Adrenal gland (tissue), 12 donors: ENCODE results near the gene TBC1D10A. TPM values are rescaled to one million over a fixed set of nuclear protein-coding genes. Genes with fewer than 3 reads are reported as not detected.

Source experiments
- DNase-seq, 7 donors: peaks; one replicate each; pipeline ENCODE4 v3.0.0-alpha.2; 2019 to 2020
- H3K27ac ChIP-seq, 5 donors: fragments of 200-600 bp; sonication (generic) in 4 of 5; 1 replicate in 3 of 5; 2 replicates in 2 of 5; pipeline versions ENCODE4 v1.5.1 to v1.8.0; 2016 to 2020; ENCODE audit warnings: mild to moderate bottlenecking in 1 of 5
- H3K27me3 ChIP-seq: fragments of 200-600 bp; 2 replicates; pipeline ENCODE4 v1.8.0; 2021
- H3K36me3 ChIP-seq, 2 donors: fragments of 200-600 bp; replicated peaks in 1 of 2; 1 replicate in 1 of 2; 2 replicates in 1 of 2; pipeline versions ENCODE4 v1.5.1 to v1.8.0; 2018 to 2022
- H3K4me1 ChIP-seq, 2 donors: fragments of 200-600 bp; replicated peaks in 1 of 2; 1 replicate in 1 of 2; 2 replicates in 1 of 2; pipeline versions ENCODE4 v1.5.1 to v1.8.0; 2018 to 2021
- H3K4me3 ChIP-seq, 4 donors: fragments of 200-600 bp; sonication (generic) in 3 of 4; one replicate each; pipeline ENCODE4 v1.5.1; 2016 to 2018
- H3K9me3 ChIP-seq, 3 donors: fragments of 200-600 bp; sonication (generic) in 1 of 3; replicated peaks in 1 of 3; 1 replicate in 2 of 3; 2 replicates in 1 of 3; pipeline versions ENCODE4 v1.5.1 to v1.8.0; 2016 to 2021
- POLR2A ChIP-seq, 2 donors: fragments of 450-650 bp; IDR thresholded peaks; one replicate each; pipeline ENCODE4 v1.6.1; 2017; ENCODE audit warnings: antibody characterized with exemption in 2 of 2, mild to moderate bottlenecking in 2 of 2, moderate library complexity in 1 of 2
- WGBS, 4 donors: extraction: QIAGEN DNeasy Blood & Tissue Kit in 2 of 4; methylation state at CpG; one replicate each; pipeline versions ENCODE4 v1.1.5 to v1.1.7; 2013 to 2017; 5-methylcytosine and 5-hydroxymethylcytosine counted together
- intact Hi-C, 2 donors: fragments of 100-400 bp; cut with DNase I; formaldehyde crosslinking; loops; one replicate each; pipeline versions ENCODE4 v1.14.1 to v1.15.0; 2022 to 2023
- polyA plus RNA-seq, 3 donors: library from polyadenylated mRNA; stranded (reverse); fragments of 200-250 nt in 2 of 3; fragments of 350-450 nt in 1 of 3; fragmentation: Illumina TruSeq in 1 of 3; extraction: RNeasy Lipid Tissue Mini Kit (QIAGEN cat#74804) in 1 of 3; gene quantifications; one replicate each; pipeline ENCODE4 v1.2.3, GENCODE V29; 2013 to 2014
- total RNA-seq, 9 donors: library from RNA; depleted of rRNA in 4 of 9; stranded (reverse); fragments of >200 nt in 4 of 9; fragments of 120-200 nt in 1 of 9; fragmentation: NEBNext Ultra II Directional in 1 of 9; extraction: Animal tissue kit (Norgen Biotek cat#: 25700) in 1 of 9; gene quantifications; one replicate each; pipeline versions ENCODE4 v1.1.0 to v1.2.4, GENCODE V29; 2013 to 2023
- TF ChIP-seq, protein P1 (sequence below), 6 experiments: fragments of 450-650 bp in 4 of 6; fragments of 200-600 bp in 2 of 6; sonication (generic) in 1 of 6; IDR thresholded peaks; 1 replicate in 5 of 6; 2 replicates in 1 of 6; pipeline versions ENCODE4 v1.5.1 to v1.8.0; 2016 to 2021; ENCODE audit warnings: antibody characterized with exemption in 6 of 6, mild to moderate bottlenecking in 2 of 6, moderate library complexity in 1 of 6
- donor health status: healthy with polysubstance abuse.
- donor health status: Bipolar disorder and iron deficiency.
- donor health status: DM: yes; HTN: yes; CAD: no.
- donor health status: DM: no; HTN: no; CAD: no.
- donor health status: DM: no; HTN: no; CAD: no.
- donor health status: DM: yes; HTN: yes; CAD: no.

The TBC1D10A gene
- total and polyA plus RNA-seq, 12 donors: 11.7 to 55.0 (median 29.6) TPM

DNA sequence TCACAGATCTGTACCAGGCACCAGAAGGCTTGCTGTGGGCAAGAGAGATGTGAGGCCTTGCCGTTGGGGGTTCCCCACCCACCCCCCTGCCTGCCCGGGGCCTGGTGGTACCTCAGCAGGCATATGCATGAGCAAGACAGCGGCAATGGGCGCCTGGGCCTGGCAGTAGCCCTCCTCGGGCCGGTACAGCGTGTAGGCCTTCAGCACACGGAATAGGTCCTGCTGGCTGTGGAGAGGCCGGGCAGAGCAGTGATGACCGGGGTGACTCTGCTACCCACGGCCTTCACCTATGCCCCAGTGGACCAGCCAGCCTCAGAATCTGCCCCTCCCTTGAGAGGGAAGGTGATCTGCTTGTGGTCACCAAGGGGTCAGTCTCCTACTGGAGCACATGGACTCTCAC, 31.9 kb downstream of the TBC1D10A start:
- Histone ChIP-seq H3K27ac (peak overlapping the region in 2 of 5 donors; percentile 17 to 53), H3K4me1 (peaks cover 18 to 28% of the 10 kb centered on the region in 2 donors), H3K36me3 (peaks cover 0 to 81% of the 10 kb centered on the region in 2 donors), H3K27me3 (no peaks in the 10 kb centered on the region), H3K4me3 (no peak overlapping the region), H3K9me3 (no peaks in the 10 kb centered on the region)
- DNase-seq: no peak
- TF ChIP-seq, protein P1, sequence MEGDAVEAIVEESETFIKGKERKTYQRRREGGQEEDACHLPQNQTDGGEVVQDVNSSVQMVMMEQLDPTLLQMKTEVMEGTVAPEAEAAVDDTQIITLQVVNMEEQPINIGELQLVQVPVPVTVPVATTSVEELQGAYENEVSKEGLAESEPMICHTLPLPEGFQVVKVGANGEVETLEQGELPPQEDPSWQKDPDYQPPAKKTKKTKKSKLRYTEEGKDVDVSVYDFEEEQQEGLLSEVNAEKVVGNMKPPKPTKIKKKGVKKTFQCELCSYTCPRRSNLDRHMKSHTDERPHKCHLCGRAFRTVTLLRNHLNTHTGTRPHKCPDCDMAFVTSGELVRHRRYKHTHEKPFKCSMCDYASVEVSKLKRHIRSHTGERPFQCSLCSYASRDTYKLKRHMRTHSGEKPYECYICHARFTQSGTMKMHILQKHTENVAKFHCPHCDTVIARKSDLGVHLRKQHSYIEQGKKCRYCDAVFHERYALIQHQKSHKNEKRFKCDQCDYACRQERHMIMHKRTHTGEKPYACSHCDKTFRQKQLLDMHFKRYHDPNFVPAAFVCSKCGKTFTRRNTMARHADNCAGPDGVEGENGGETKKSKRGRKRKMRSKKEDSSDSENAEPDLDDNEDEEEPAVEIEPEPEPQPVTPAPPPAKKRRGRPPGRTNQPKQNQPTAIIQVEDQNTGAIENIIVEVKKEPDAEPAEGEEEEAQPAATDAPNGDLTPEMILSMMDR (IDR thresholded peaks at IDR 0.05): no peak
- no peak for TF ChIP-seq POLR2A (IDR thresholded peaks at IDR 0.05)
- intact Hi-C loops: no loop called here
- WGBS, 4 donors: 71 to 82% (median 80%) methylated on average over 9 to 11 of the region's 11 CpGs

DNA sequence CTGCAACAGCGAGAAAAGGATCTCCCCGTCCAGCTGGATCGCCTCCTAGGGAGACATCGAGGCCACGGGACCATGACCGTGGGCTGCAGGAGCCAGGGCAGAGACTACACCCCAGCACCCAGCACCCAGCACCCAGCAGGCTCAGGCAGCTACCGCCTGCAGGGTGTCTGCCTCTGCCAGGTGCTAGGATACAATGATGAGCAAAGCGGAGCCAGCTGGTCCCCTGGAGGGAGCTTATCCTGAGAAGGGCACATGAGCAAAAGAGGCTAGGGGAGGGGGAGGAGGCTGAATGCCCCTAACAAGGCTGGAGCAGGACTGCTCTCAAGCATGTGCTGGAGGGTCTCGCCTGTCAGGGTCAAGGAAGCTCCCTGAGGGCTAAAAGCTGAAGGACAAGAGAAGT, 32.7 kb downstream of the TBC1D10A start:
- Histone ChIP-seq H3K4me3 (no peak overlapping the region), H3K36me3 (peaks cover 0 to 74% of the 10 kb centered on the region in 2 donors), H3K27ac (peak overlapping the region in 1 of 5 donors; percentile 4), H3K9me3 (no peaks in the 10 kb centered on the region), H3K27me3 (no peaks in the 10 kb centered on the region), H3K4me1 (peaks cover 18 to 31% of the 10 kb centered on the region in 2 donors)
- WGBS, 4 donors: 91 to 95% (median 94%) methylated on average over 4 to 9 of the region's 9 CpGs
- no peak for DNase-seq
- TF ChIP-seq POLR2A (IDR thresholded peaks at IDR 0.05): no peak
- TF ChIP-seq, protein P1 (IDR thresholded peaks at IDR 0.05): no peak
- intact Hi-C loops: no loop called here

DNA sequence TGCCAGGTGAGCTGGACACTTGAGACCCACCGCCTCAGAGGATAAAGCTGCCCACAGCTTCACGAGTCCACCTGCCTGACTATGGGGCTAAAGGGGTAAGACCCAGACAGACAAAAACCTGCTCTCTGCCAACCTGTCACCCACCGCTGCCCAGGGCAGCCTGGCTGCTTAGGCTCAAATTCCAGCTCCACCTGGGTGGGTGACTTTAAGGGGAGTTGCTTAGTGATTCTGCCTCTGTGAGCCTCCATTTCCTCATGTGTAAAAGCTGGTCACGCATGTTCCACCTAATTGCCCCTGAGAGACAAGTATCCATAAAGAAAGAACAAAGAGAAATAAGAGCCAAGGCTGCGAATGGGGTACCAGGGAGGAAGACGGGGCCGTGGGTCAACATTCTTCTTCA, 33.7 kb downstream of the TBC1D10A start:
- H3K4me3 ChIP-seq: no peak overlapping the region
- H3K27ac ChIP-seq: no peak overlapping the region
- no peak for DNase-seq
- H3K36me3 ChIP-seq: peaks cover 0 to 63% of the 10 kb centered on the region in 2 donors
- TF ChIP-seq, protein P1 (IDR thresholded peaks at IDR 0.05): no peak
- TF ChIP-seq POLR2A (IDR thresholded peaks at IDR 0.05): no peak
- H3K27me3 ChIP-seq: no peaks in the 10 kb centered on the region
- H3K9me3 ChIP-seq: no peaks in the 10 kb centered on the region
- H3K4me1 ChIP-seq: peaks cover 29 to 41% of the 10 kb centered on the region in 2 donors
- 80 to 97% (median 94%) methylated on average over 4 to 7 of the region's 7 CpGs for WGBS, 4 donors
- intact Hi-C loops: no loop called here

DNA sequence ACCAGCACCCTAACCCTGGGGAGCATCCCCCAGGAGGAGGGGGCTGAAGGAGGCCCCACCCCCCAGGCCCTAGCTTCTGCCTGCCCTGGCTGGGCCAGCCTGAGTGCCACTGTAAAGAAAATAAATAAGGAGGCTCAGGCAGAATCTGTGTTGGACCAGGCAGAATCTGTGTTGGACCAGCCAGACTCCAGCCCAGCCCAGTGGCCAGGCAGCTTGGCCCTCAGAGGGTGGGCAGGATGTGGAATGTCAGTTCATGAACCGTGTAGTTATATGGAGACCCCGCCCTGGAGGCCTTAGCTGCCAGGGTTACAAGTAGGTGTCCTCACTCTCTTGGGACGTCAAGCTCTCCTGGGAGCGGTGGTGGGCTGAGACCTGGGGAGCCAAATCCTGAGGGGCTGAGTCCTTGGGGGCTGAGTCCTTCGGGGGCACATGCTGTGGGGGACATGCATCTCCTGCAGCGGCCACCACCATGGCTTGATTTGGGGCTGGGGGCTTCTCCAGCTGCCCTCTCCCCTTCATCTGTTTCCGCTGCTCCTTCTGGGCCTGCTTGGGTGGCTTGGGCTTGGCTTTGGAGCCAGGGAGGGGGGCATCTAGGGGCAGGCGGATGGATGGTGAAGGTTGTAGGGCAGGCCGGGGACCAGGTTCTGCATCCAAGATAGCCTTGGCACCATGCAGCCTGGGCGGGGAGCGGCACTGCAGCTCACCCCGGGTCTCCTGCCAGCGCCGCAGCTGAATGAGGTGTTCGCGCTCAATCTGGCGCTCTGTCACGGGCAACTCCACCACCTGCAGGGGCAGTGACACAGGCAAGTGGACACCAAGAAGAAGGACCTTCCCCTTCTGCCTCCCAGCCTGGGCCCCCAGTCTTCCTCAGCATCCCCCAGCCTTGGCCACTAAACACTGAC, 34.4 kb downstream of the TBC1D10A start:
- 84 to 93% (median 92%) methylated on average over 7 to 18 of the region's 18 CpGs for WGBS, 4 donors
- no peaks in the 10 kb centered on the region for H3K9me3 ChIP-seq
- DNase-seq: no peak
- H3K4me3 ChIP-seq: no peak overlapping the region
- peaks cover 0 to 56% of the 10 kb centered on the region in 2 donors for H3K36me3 ChIP-seq
- peak overlapping the region in 4 of 5 donors; percentile 71 to 92 (median 84) for H3K27ac ChIP-seq
- H3K27me3 ChIP-seq: no peaks in the 10 kb centered on the region
- no peak for TF ChIP-seq POLR2A (IDR thresholded peaks at IDR 0.05)
- TF ChIP-seq, protein P1 (IDR thresholded peaks at IDR 0.05): no peak
- intact Hi-C loops: no loop called here
- H3K4me1 ChIP-seq: peaks cover 30 to 45% of the 10 kb centered on the region in 2 donors
